ENCODE data around the gene CCDC88C. TPM values are rescaled to one million over a fixed set of nuclear protein-coding genes. Genes with fewer than 3 reads are reported as not detected.

CCDC88C gene
- total RNA-seq, 1 donor from 2014 or later, result 17.8 TPM

- no peaks in the 10 kb centered on the region for H3K36me3 ChIP-seq
- H2AFZ ChIP-seq (replicated peaks), result no peak overlapping the region
Measured at GRCh38 chr14:91302391-91302790, 115.2 kb downstream of the CCDC88C start.

GRCh38 chr14:91300957-91301356 lies 116.7 kb downstream of the CCDC88C start:
- no peak overlapping the region for H3K4me3 ChIP-seq
- DNase-seq (ENCODE audit: low spot score), result no peak
- peaks cover 25% of the 10 kb centered on the region for H3F3A ChIP-seq (ENCODE audit: low read depth)
- H3K9ac ChIP-seq, result no peak overlapping the region
- Mint-ChIP-seq H3K27ac (no peak overlapping the region), H3K36me3 (peaks cover 38% of the 10 kb centered on the region), H3K4me1 (no peaks in the 10 kb centered on the region), H3K9me3 (no peaks in the 10 kb centered on the region), H3K27me3 (ENCODE audit: insufficient read depth, low read depth) (no peaks in the 10 kb centered on the region), H3K4me3 (no peak overlapping the region)
- no peaks in the 10 kb centered on the region for H4K20me1 ChIP-seq (ENCODE audit: low read depth)
- H3K9me3 ChIP-seq (ENCODE audit: low read depth), result no peaks in the 10 kb centered on the region
- H3K27me3 ChIP-seq, result no peaks in the 10 kb centered on the region
- peaks cover 6% of the 10 kb centered on the region for H3K4me1 ChIP-seq
- no peak overlapping the region for H3K4me2 ChIP-seq
- no peak overlapping the region for H2AFZ ChIP-seq (replicated peaks)
- H3K27ac ChIP-seq, result no peak overlapping the region
- H3K36me3 ChIP-seq, result no peaks in the 10 kb centered on the region
- TF ChIP-seq EZH2phosphoT487 (IDR thresholded peaks at IDR 0.05) (no peak), EZH2 (IDR thresholded peaks at IDR 0.05) (no peak), CTCF (IDR thresholded peaks at IDR 0.05) (no peak)
- H3K79me2 ChIP-seq (ENCODE audit: low read depth), result no peaks in the 10 kb centered on the region

More at GRCh38 chr14:91302391-91302790, 115.2 kb downstream of the CCDC88C start:
- H3K9me3 Mint-ChIP-seq, result no peaks in the 10 kb centered on the region
- H3K4me1 Mint-ChIP-seq, result no peaks in the 10 kb centered on the region
- peak overlapping the region; percentile 3 for H3K4me2 ChIP-seq
- no peak for DNase-seq (ENCODE audit: low spot score)
- no peaks in the 10 kb centered on the region for H3K9me3 ChIP-seq (ENCODE audit: low read depth)
- H3K36me3 Mint-ChIP-seq, result peaks cover 41% of the 10 kb centered on the region
- H3K27ac ChIP-seq, result no peak overlapping the region
- H3K4me3 Mint-ChIP-seq, result no peak overlapping the region
- no peaks in the 10 kb centered on the region for H3K27me3 Mint-ChIP-seq (ENCODE audit: insufficient read depth, low read depth)
- TF ChIP-seq EZH2phosphoT487 (IDR thresholded peaks at IDR 0.05), result no peak
- no peak for TF ChIP-seq EZH2 (IDR thresholded peaks at IDR 0.05)
- TF ChIP-seq CTCF (IDR thresholded peaks at IDR 0.05), result no peak
- no peak overlapping the region for H3K4me3 ChIP-seq
- no peaks in the 10 kb centered on the region for H4K20me1 ChIP-seq (ENCODE audit: low read depth)
- no peak overlapping the region for H3K9ac ChIP-seq
- no peaks in the 10 kb centered on the region for H3K79me2 ChIP-seq (ENCODE audit: low read depth)
- peaks cover 28% of the 10 kb centered on the region for H3F3A ChIP-seq (ENCODE audit: low read depth)
- no peak overlapping the region for H3K27ac Mint-ChIP-seq
- H3K27me3 ChIP-seq, result no peaks in the 10 kb centered on the region
- H3K4me1 ChIP-seq, result peaks cover 13% of the 10 kb centered on the region

- Histone ChIP-seq H3K79me2 (ENCODE audit: low read depth) (no peaks in the 10 kb centered on the region), H3K4me2 (no peak overlapping the region), H3K9me3 (ENCODE audit: low read depth) (no peaks in the 10 kb centered on the region), H2AFZ (replicated peaks) (no peak overlapping the region), H3K4me1 (peaks cover 6% of the 10 kb centered on the region), H3K9ac (no peak overlapping the region), H3K27me3 (no peaks in the 10 kb centered on the region), H3K27ac (no peak overlapping the region), H3K36me3 (no peaks in the 10 kb centered on the region), H4K20me1 (ENCODE audit: low read depth) (no peaks in the 10 kb centered on the region), H3K4me3 (no peak overlapping the region), H3F3A (ENCODE audit: low read depth) (peaks cover 19% of the 10 kb centered on the region)
- Mint-ChIP-seq H3K4me3 (no peak overlapping the region), H3K27ac (no peak overlapping the region), H3K9me3 (no peaks in the 10 kb centered on the region), H3K4me1 (no peaks in the 10 kb centered on the region), H3K27me3 (ENCODE audit: insufficient read depth, low read depth) (no peaks in the 10 kb centered on the region), H3K36me3 (peaks cover 34% of the 10 kb centered on the region)
- DNase-seq (ENCODE audit: low spot score), result no peak
- no peak for TF ChIP-seq EZH2 (IDR thresholded peaks at IDR 0.05)
- TF ChIP-seq EZH2phosphoT487 (IDR thresholded peaks at IDR 0.05), result no peak
- no peak for TF ChIP-seq CTCF (IDR thresholded peaks at IDR 0.05)
Measured at GRCh38 chr14:91300283-91300895, 117.2 kb downstream of the CCDC88C start.
